D341Med (cell line): Measurements from ENCODE around the gene MARCHF3.
A peak's percentile ranks its signal among the peaks of the same experiment; 100 is the strongest.
"Not testable (repeated sequence)": the region's sequence is repeated elsewhere in the genome, so short reads cannot be mapped to it uniquely, and the experiment has no call there.

ENCODE experiments used
- DNase-seq: peaks from one replicate; pipeline ENCODE4 v3.0.0; 2012; ENCODE audit warnings: low spot score

MARCHF3 gene

GRCh38 chr5:127030259-127031146 lies at the start of gene MARCHF3:
Gene MARCHF3, minus strand, starts transcription at chr5:127030558. Its CDS starts 112,387 bp downstream, at chr5:126918171.
- DNase-seq: peak; percentile 99

- DNase-seq: no peak
These were observed 49.7 kb upstream of the MARCHF3 start for GRCh38 chr5:127079994-127080491.

- no peak for DNase-seq
These were observed 47.0 kb upstream of the MARCHF3 start for GRCh38 chr5:127077366-127077765.

GRCh38 chr5:127076315-127077129 lies 46.2 kb upstream of the MARCHF3 start:
- no peak for DNase-seq

GRCh38 chr5:127074466-127074865 lies 44.1 kb upstream of the MARCHF3 start:
- DNase-seq: no peak

- DNase-seq: peak; percentile 64
These were observed 42.8 kb upstream of the MARCHF3 start, which contains the start of gene C5orf63 for GRCh38 chr5:127072861-127073846. Gene C5orf63, minus strand, starts transcription at chr5:127073502. Its CDS starts 14,507 bp downstream, at chr5:127058995.

- DNase-seq: no peak
These were observed 39.9 kb upstream of the MARCHF3 start for GRCh38 chr5:127070243-127070642.

GRCh38 chr5:127068493-127069214 lies 38.3 kb upstream of the MARCHF3 start:
- no peak for DNase-seq

- DNase-seq: no peak
These were observed 36.4 kb upstream of the MARCHF3 start for GRCh38 chr5:127066721-127067120.

- DNase-seq: no peak
These were observed 34.0 kb upstream of the MARCHF3 start for GRCh38 chr5:127064253-127064840.

GRCh38 chr5:127063257-127063913 lies 33.0 kb upstream of the MARCHF3 start:
- no peak for DNase-seq

- DNase-seq: no peak
These were observed 31.6 kb upstream of the MARCHF3 start for GRCh38 chr5:127061956-127062355.

GRCh38 chr5:127061537-127061936 lies 31.2 kb upstream of the MARCHF3 start:
- DNase-seq: no peak

GRCh38 chr5:127060470-127060985 lies 30.2 kb upstream of the MARCHF3 start:
- no peak for DNase-seq

- DNase-seq: no peak
These were observed 26.5 kb upstream of the MARCHF3 start for GRCh38 chr5:127056896-127057295.

- no peak for DNase-seq
These were observed 25.7 kb upstream of the MARCHF3 start for GRCh38 chr5:127055880-127056653.

GRCh38 chr5:127053551-127053950 lies 23.2 kb upstream of the MARCHF3 start:
- not testable (repeated sequence) for DNase-seq

GRCh38 chr5:127053049-127053448 lies 22.7 kb upstream of the MARCHF3 start:
- DNase-seq: no peak

GRCh38 chr5:127051591-127051990 lies 21.2 kb upstream of the MARCHF3 start:
- DNase-seq: no peak
